Sigmoid colon (tissue), 7 donors: ENCODE results near the gene CSRP1. TPM values are rescaled to one million over a fixed set of nuclear protein-coding genes. Genes with fewer than 3 reads are reported as not detected.

Source experiments
- DNase-seq: peaks from one replicate; pipeline ENCODE4 v3.0.0-alpha.2; 2019
- H3K27ac ChIP-seq, 4 donors: fragments of 200-600 bp; sonication (generic); one replicate each; pipeline ENCODE4 v1.5.1; 2016 to 2019; ENCODE audit warnings: mild to moderate bottlenecking in 1 of 4
- H3K27me3 ChIP-seq, 3 donors: fragments of 200-600 bp; sonication (generic); one replicate each; pipeline ENCODE4 v1.5.1; 2019; ENCODE audit warnings: mild to moderate bottlenecking in 1 of 3
- H3K36me3 ChIP-seq, 4 donors: fragments of 200-600 bp; sonication (generic); one replicate each; pipeline ENCODE4 v1.5.1; 2016 to 2019
- H3K4me1 ChIP-seq, 4 donors: fragments of 200-600 bp; sonication (generic); one replicate each; pipeline ENCODE4 v1.5.1; 2017 to 2019
- H3K4me3 ChIP-seq, 4 donors: fragments of 200-600 bp; sonication (generic); one replicate each; pipeline ENCODE4 v1.5.1; 2017 to 2019; ENCODE audit warnings: mild to moderate bottlenecking in 2 of 4, moderate library complexity in 1 of 4
- H3K9me3 ChIP-seq, 4 donors: fragments of 200-600 bp in 3 of 4; sonication (generic) in 3 of 4; one replicate each; pipeline versions ENCODE4 v1.5.1 to v1.6.1; 2013 to 2019
- CTCF ChIP-seq, 4 experiments: fragments of 450-650 bp in 3 of 4; fragments of 200-600 bp in 1 of 4; IDR thresholded peaks; one replicate each; pipeline ENCODE4 v1.5.1; 2016 to 2019; ENCODE audit warnings: antibody characterized with exemption in 4 of 4, mild to moderate bottlenecking in 3 of 4, moderate library complexity in 2 of 4
- EP300 ChIP-seq, 4 donors: sonication (generic); formaldehyde crosslinking; IDR thresholded peaks; one replicate each; pipeline ENCODE4 v1.6.1; 2017; ENCODE audit warnings: antibody characterized with exemption in 4 of 4
- POLR2A ChIP-seq, 2 donors: fragments of 450-650 bp; IDR thresholded peaks; one replicate each; pipeline ENCODE4 v1.6.1; 2016; ENCODE audit warnings: antibody characterized with exemption in 2 of 2, mild to moderate bottlenecking in 2 of 2, moderate library complexity in 2 of 2
- POLR2AphosphoS5 ChIP-seq, 4 donors: sonication (generic); formaldehyde crosslinking; IDR thresholded peaks; one replicate each; pipeline ENCODE4 v1.6.1; 2017; ENCODE audit warnings: antibody characterized with exemption in 4 of 4
- WGBS, 2 donors: extraction: QIAGEN DNeasy Blood & Tissue Kit; methylation state at CpG; one replicate each; pipeline ENCODE4 v1.1.7; 2013; 5-methylcytosine and 5-hydroxymethylcytosine counted together
- intact Hi-C: fragments of 100-400 bp; cut with DNase I; formaldehyde crosslinking; loops from one replicate; pipeline ENCODE4 v1.15.1; 2023
- polyA plus RNA-seq, 3 donors: library from polyadenylated mRNA; stranded (reverse); fragments of 200-250 nt; gene quantifications; one replicate each; pipeline ENCODE4 v1.2.3, GENCODE V29; 2013
- total RNA-seq, 4 donors: library from RNA; depleted of rRNA; stranded (reverse); fragments of >200 nt; gene quantifications; one replicate each; pipeline ENCODE4 v1.1.0, GENCODE V29; 2016
- donor health status: healthy with polysubstance abuse.
- donor health status: Bipolar disorder and iron deficiency.
- donor health status: healthy.

Gene CSRP1
- total and polyA plus RNA-seq, 7 donors, result 189 to 8,467 (median 4,737) TPM

- WGBS, 2 donors, result 77 to 82% methylated on average over 7 of the region's 7 CpGs
- Histone ChIP-seq H3K4me3 (no peak overlapping the region), H3K27ac (peak overlapping the region; percentile 81 to 100 (median 98)), H3K4me1 (peaks cover 0 to 80% (median 75%) of the 10 kb centered on the region in 4 donors), H3K27me3 (no peaks in the 10 kb centered on the region), H3K9me3 (no peaks in the 10 kb centered on the region), H3K36me3 (peaks cover 12 to 23% (median 18%) of the 10 kb centered on the region in 4 donors)
- DNase-seq, result no peak
- intact Hi-C loops, result loop anchor here (10.0 kb wide), 1 partner anchor 252 kb away; no protein-coding TSS in a partner anchor
- TF ChIP-seq POLR2AphosphoS5 (IDR thresholded peaks at IDR 0.05) (peak in 2 of 4 donors; percentile 69 to 75), CTCF (IDR thresholded peaks at IDR 0.05) (peak in 2 of 4 experiments; percentile 13 to 38), POLR2A (IDR thresholded peaks at IDR 0.05) (no peak)
Observed at GRCh38 chr1:201463071-201463552, 43.8 kb downstream of the CSRP1 start.

GRCh38 chr1:201461645-201462441 lies 45.1 kb downstream of the CSRP1 start:
- WGBS, 2 donors, result 77 to 79% methylated on average over 13 of the region's 13 CpGs
- intact Hi-C loops, result loop anchor here (10.0 kb wide), 1 partner anchor 253 kb away; no protein-coding TSS in a partner anchor
- no peak for TF ChIP-seq CTCF (IDR thresholded peaks at IDR 0.05)
- TF ChIP-seq EP300 (IDR thresholded peaks at IDR 0.05), result peak in 1 of 4 donors; percentile 77
- TF ChIP-seq POLR2A (IDR thresholded peaks at IDR 0.05), result no peak
- peak; percentile 83 to 92 (median 88) for TF ChIP-seq POLR2AphosphoS5 (IDR thresholded peaks at IDR 0.05)
- no peaks in the 10 kb centered on the region for H3K9me3 ChIP-seq
- H3K4me1 ChIP-seq, result peaks cover 0 to 88% (median 84%) of the 10 kb centered on the region in 4 donors
- peak overlapping the region; percentile 81 to 100 (median 98) for H3K27ac ChIP-seq
- no peaks in the 10 kb centered on the region for H3K27me3 ChIP-seq
- H3K4me3 ChIP-seq, result no peak overlapping the region
- peak; percentile 96 for DNase-seq
- H3K36me3 ChIP-seq, result peaks cover 12 to 23% (median 18%) of the 10 kb centered on the region in 4 donors

GRCh38 chr1:201460814-201461644 lies 45.9 kb downstream of the CSRP1 start:
- WGBS, 2 donors, result 72 to 82% methylated on average over 8 of the region's 8 CpGs
- H3K9me3 ChIP-seq, result no peaks in the 10 kb centered on the region
- no peaks in the 10 kb centered on the region for H3K27me3 ChIP-seq
- intact Hi-C loops, result loop anchor here (10.0 kb wide), 1 partner anchor 254 kb away; no protein-coding TSS in a partner anchor
- peak; percentile 91 for DNase-seq
- no peak overlapping the region for H3K4me3 ChIP-seq
- H3K4me1 ChIP-seq, result peaks cover 0 to 88% (median 84%) of the 10 kb centered on the region in 4 donors
- TF ChIP-seq POLR2A (IDR thresholded peaks at IDR 0.05) (no peak), POLR2AphosphoS5 (IDR thresholded peaks at IDR 0.05) (peak; percentile 91 to 97 (median 94)), EP300 (IDR thresholded peaks at IDR 0.05) (peak in 2 of 4 donors; percentile 90 to 96), CTCF (IDR thresholded peaks at IDR 0.05) (no peak)
- peak overlapping the region; percentile 81 to 100 (median 98) for H3K27ac ChIP-seq
- H3K36me3 ChIP-seq, result peaks cover 11 to 21% (median 17%) of the 10 kb centered on the region in 4 donors

GRCh38 chr1:201459775-201460174 lies 47.1 kb downstream of the CSRP1 start:
- intact Hi-C loops, result loop anchor here (10.0 kb wide), 1 partner anchor 255 kb away; no protein-coding TSS in a partner anchor
- WGBS, 2 donors, result 90 to 91% methylated on average over 5 of the region's 5 CpGs
- Histone ChIP-seq H3K4me3 (no peak overlapping the region), H3K27me3 (no peaks in the 10 kb centered on the region), H3K4me1 (peaks cover 0 to 86% (median 80%) of the 10 kb centered on the region in 4 donors), H3K9me3 (no peaks in the 10 kb centered on the region), H3K36me3 (peaks cover 0 to 9% (median 4%) of the 10 kb centered on the region in 4 donors), H3K27ac (peak overlapping the region in 3 of 4 donors; percentile 97 to 100 (median 99))
- peak in 1 of 4 donors; percentile 6 for TF ChIP-seq POLR2AphosphoS5 (IDR thresholded peaks at IDR 0.05)
- TF ChIP-seq POLR2A (IDR thresholded peaks at IDR 0.05), result no peak
- no peak for DNase-seq
